GM21619 (cell line): ENCODE measurements around the gene TERB1.

ENCODE experiments used
- ATAC-seq: cut with Tn5 transposase; IDR thresholded peaks from one replicate; pipeline ENCODE4 v1.9.1; 2021; ENCODE audit not compliant: unreplicated experiment

Gene TERB1

GRCh38 chr16:66706506-66706880 lies 94.9 kb downstream of the TERB1 start:
- ATAC-seq = no peak

DNA sequence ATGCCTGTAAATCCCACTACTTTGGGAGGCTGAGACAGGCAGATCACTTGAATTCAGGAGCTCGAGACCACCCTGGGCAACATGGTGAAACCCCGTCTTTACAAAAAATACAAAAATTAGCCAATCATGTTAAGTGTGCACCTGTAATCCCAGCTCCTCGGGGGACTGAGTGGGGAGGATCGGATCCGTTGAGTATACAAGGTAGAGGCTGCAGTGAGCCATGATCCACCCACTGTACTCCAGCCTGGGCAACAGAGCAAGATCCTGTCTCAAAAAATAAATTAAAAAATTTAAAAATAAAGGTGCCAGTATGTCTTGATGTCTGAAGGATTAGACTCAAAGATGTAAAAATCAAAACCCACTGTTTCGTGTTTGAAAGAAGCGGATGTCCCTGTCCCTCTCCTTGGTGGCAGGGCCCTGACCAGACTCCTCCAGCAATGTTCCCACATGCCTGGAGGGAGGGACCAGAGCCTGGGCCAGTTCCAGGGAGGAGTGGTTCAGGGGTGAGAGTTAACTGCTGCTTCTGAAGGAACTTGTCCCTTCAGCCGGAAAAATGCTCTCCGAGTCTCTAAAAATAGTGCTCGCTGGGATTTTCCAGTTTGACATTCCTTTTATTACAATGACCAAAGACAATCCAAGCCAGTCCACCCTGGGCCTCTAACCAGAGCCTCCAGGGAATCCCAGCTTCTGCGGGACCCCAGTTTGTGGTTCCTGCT lies 95.4 kb downstream of the TERB1 start:
- ATAC-seq = no peak
